SK-N-SH treated with all-trans-retinoic acid at 6 μM for 48 hours (cell line): Measurements from ENCODE around the gene VGLL1.

ENCODE experiments used
- ATAC-seq: fragments of 200-7000 bp; cut with Tn5 transposase; 3 replicates; pipeline ENCODE4 v1.9.1; 2020; ENCODE audit warnings: mild to moderate bottlenecking, moderate library complexity
- ARNTL ChIP-seq: fragments of 450-650 bp; formaldehyde crosslinking; IDR thresholded peaks from 2 replicates; pipeline ENCODE4 v1.5.0; 2020; ENCODE audit warnings: low read depth, mild to moderate bottlenecking, moderate library complexity, borderline replicate concordance
- BACH2 ChIP-seq: fragments of 250-450 bp; sonication (Bioruptor Pico); IDR thresholded peaks from 2 replicates; pipeline ENCODE4 v1.9.0; 2021; ENCODE audit warnings: mild to moderate bottlenecking, borderline replicate concordance
- CREB5 ChIP-seq: fragments of 250-450 bp; sonication (Bioruptor Pico); IDR thresholded peaks from 2 replicates; pipeline ENCODE4 v1.5.1; 2020; ENCODE audit warnings: low read depth, mild to moderate bottlenecking, moderate library complexity
- CSDC2 ChIP-seq: fragments of 250-450 bp; sonication (Bioruptor Pico); IDR thresholded peaks from 2 replicates; pipeline ENCODE4 v1.5.0; 2020; ENCODE audit warnings: mild to moderate bottlenecking, moderate library complexity
- CSRNP3 ChIP-seq: fragments of 250-450 bp; sonication (Bioruptor Pico); IDR thresholded peaks from 2 replicates; pipeline ENCODE4 v1.5.1; 2021; ENCODE audit warnings: mild to moderate bottlenecking, moderate library complexity
- ESRRG ChIP-seq: fragments of 250-450 bp; sonication (Bioruptor Pico); IDR thresholded peaks from 2 replicates; pipeline ENCODE4 v1.6.1; 2021; ENCODE audit warnings: mild to moderate bottlenecking
- GLIS3 ChIP-seq: fragments of 250-450 bp; sonication (Bioruptor Pico); IDR thresholded peaks from 2 replicates; pipeline ENCODE4 v1.5.0; 2020; ENCODE audit warnings: mild to moderate bottlenecking, moderate library complexity
- ISL1 ChIP-seq: fragments of 250-450 bp; sonication (Bioruptor Pico); IDR thresholded peaks from 2 replicates; pipeline ENCODE4 v2.1.2; 2022; ENCODE audit warnings: mild to moderate bottlenecking, moderate library complexity
- OSR1 ChIP-seq: fragments of 250-450 bp; sonication (Bioruptor Pico); IDR thresholded peaks from 2 replicates; pipeline ENCODE4 v1.8.0; 2022; ENCODE audit warnings: moderate library complexity, mild to moderate bottlenecking, inconsistent platforms
- PATZ1 ChIP-seq: fragments of 250-450 bp; sonication (Bioruptor Pico); IDR thresholded peaks from 2 replicates; pipeline ENCODE4 v1.8.0; 2020; ENCODE audit warnings: mild to moderate bottlenecking, moderate library complexity, borderline replicate concordance
- POU6F1 ChIP-seq: fragments of 250-450 bp; sonication (Bioruptor Pico); IDR thresholded peaks from 2 replicates; pipeline ENCODE4 v1.8.0; 2021; ENCODE audit warnings: low read depth, mild to moderate bottlenecking, moderate library complexity, borderline replicate concordance
- PPARA ChIP-seq: fragments of 250-450 bp; sonication (Bioruptor Pico); IDR thresholded peaks from 2 replicates; pipeline ENCODE4 v1.5.0; 2020; ENCODE audit warnings: mild to moderate bottlenecking, borderline replicate concordance
- RARB ChIP-seq: fragments of 250-450 bp; sonication (Bioruptor Pico); IDR thresholded peaks from 2 replicates; pipeline ENCODE4 v1.8.0; 2021; ENCODE audit warnings: mild to moderate bottlenecking, moderate library complexity
- TCF4 ChIP-seq: fragments of 250-450 bp; sonication (Bioruptor Pico); IDR thresholded peaks from 2 replicates; pipeline ENCODE4 v1.8.0; 2021; ENCODE audit warnings: mild to moderate bottlenecking, moderate library complexity, borderline replicate concordance
- TOX ChIP-seq: fragments of 250-450 bp; sonication (Bioruptor Pico); IDR thresholded peaks from 2 replicates; pipeline ENCODE4 v1.8.0; 2021; ENCODE audit warnings: mild to moderate bottlenecking, moderate library complexity, borderline replicate concordance
- TSHZ2 ChIP-seq: fragments of 250-450 bp; sonication (Bioruptor Pico); IDR thresholded peaks from 2 replicates; pipeline ENCODE4 v1.5.0; 2020; ENCODE audit warnings: mild to moderate bottlenecking, moderate library complexity
- ZC3H10 ChIP-seq: fragments of 250-450 bp; sonication (Bioruptor Pico); IDR thresholded peaks from 2 replicates; pipeline ENCODE4 v1.5.1; 2021; ENCODE audit warnings: mild to moderate bottlenecking, moderate library complexity
- ZFP3 ChIP-seq: fragments of 250-450 bp; sonication (Bioruptor Pico); IDR thresholded peaks from 2 replicates; pipeline ENCODE4 v1.5.0; 2020; ENCODE audit warnings: mild to moderate bottlenecking, moderate library complexity
- ZFP30 ChIP-seq: fragments of 450-650 bp; formaldehyde crosslinking; IDR thresholded peaks from 2 replicates; pipeline ENCODE4 v1.5.0; 2022; ENCODE audit warnings: mild to moderate bottlenecking, moderate library complexity
- ZNF565 ChIP-seq: fragments of 450-650 bp; formaldehyde crosslinking; conservative IDR thresholded peaks from 2 replicates; pipeline ENCODE4 v1.5.0; 2020; ENCODE audit warnings: low read depth, mild to moderate bottlenecking, moderate library complexity
- ZNF70 ChIP-seq: fragments of 450-650 bp; formaldehyde crosslinking; IDR thresholded peaks from 2 replicates; pipeline ENCODE4 v1.5.0; 2020; ENCODE audit warnings: mild to moderate bottlenecking, moderate library complexity
- ZNF8 ChIP-seq: fragments of 450-650 bp; formaldehyde crosslinking; IDR thresholded peaks from 2 replicates; pipeline ENCODE4 v1.5.0; 2020; ENCODE audit warnings: mild to moderate bottlenecking, moderate library complexity

The VGLL1 gene

GRCh38 chrX:136588036-136588435 lies 56.0 kb downstream of the VGLL1 start:
- ATAC-seq = no peak

GRCh38 chrX:136589966-136590365 lies 58.0 kb downstream of the VGLL1 start:
- no peak for ATAC-seq
- TF ChIP-seq ZC3H10 (CRISPR knock-in tag) (no peak), ZNF70 (no peak), TCF4 (CRISPR knock-in tag) (no peak), RARB (CRISPR knock-in tag) (no peak), PATZ1 (no peak), CSRNP3 (CRISPR knock-in tag) (no peak), CSDC2 (CRISPR knock-in tag) (no peak), PPARA (CRISPR knock-in tag) (no peak), ZFP3 (CRISPR knock-in tag) (no peak)

More at GRCh38 chrX:136588036-136588435, 56.0 kb downstream of the VGLL1 start:
- TF ChIP-seq CSDC2 (CRISPR knock-in tag) (no peak), POU6F1 (CRISPR knock-in tag) (no peak), PPARA (CRISPR knock-in tag) (no peak), ZNF565 (no peak), TOX (no peak)

- TF ChIP-seq CSDC2 (CRISPR knock-in tag) (no peak), POU6F1 (CRISPR knock-in tag) (no peak), RARB (CRISPR knock-in tag) (no peak), ZNF70 (no peak), ZFP3 (CRISPR knock-in tag) (no peak), ISL1 (no peak), CSRNP3 (CRISPR knock-in tag) (no peak), ZNF8 (no peak), BACH2 (CRISPR knock-in tag) (no peak), ARNTL (CRISPR knock-in tag) (no peak), GLIS3 (CRISPR knock-in tag) (no peak), ZFP30 (CRISPR knock-in tag) (no peak), TCF4 (CRISPR knock-in tag) (no peak), CREB5 (CRISPR knock-in tag) (no peak), OSR1 (CRISPR knock-in tag) (no peak), ESRRG (no peak), TSHZ2 (CRISPR knock-in tag) (no peak), ZNF565 (no peak), PATZ1 (no peak), PPARA (CRISPR knock-in tag) (no peak)
- ATAC-seq = no peak
Measured at GRCh38 chrX:136597356-136597755, 65.3 kb downstream of the VGLL1 start.
